Fibroblast of the conjunctiva (primary cell): ENCODE measurements around the gene CHP2.
"Not testable (repeated sequence)": the region's sequence is repeated elsewhere in the genome, so short reads cannot be mapped to it uniquely, and the experiment has no call there.

Experiments used
- DNase-seq: peaks from one replicate; pipeline ENCODE4 v3.0.0-alpha.2; 2010; ENCODE audit warnings: low read depth

Gene CHP2

GRCh38 chr16:23748630-23749029, 6.2 kb upstream of the CHP2 start:
- DNase-seq, result no peak

- not testable (repeated sequence) for DNase-seq
Measured at GRCh38 chr16:23751053-23751452, 3.8 kb upstream of the CHP2 start.

- DNase-seq, result no peak
Measured at GRCh38 chr16:23753908-23754593, 775 bp upstream of the CHP2 start.

GRCh38 chr16:23755484-23755809, 621 bp downstream of the CHP2 start:
- DNase-seq, result no peak

GRCh38 chr16:23757116-23757515, 2.3 kb downstream of the CHP2 start:
- no peak for DNase-seq

DNA sequence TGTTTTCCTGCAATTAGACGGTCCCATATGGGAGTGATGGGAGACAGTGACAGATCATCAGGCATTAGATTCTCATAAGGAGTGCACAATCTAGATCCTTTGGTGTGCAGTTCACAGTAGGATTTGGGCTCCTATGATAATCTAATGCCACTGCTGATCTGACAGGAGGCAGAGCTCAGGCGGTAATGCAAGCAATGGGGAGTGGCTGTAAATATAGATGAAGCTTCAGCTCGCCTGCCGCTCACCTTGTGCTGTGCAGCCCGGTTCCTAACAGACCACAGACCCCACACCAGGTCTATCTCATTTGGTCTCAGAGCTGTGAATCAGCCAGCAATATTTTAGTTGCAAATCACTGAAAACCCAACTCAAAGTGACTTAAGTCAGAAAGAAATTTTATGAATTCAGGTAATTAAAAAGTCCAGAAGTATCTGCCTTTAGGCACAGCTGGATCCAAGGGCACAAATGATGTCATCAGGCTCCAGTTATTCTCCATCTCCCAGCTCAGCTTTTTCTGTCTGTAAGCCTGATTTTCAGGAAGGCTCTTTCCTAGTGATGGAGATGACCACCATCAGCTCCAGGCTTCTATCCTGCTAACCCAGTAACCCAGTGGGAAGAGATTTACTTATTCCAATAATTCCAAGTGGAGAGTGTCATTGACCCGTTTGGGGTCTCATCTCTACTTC, 3.3 kb downstream of the CHP2 start:
- no peak for DNase-seq

DNA sequence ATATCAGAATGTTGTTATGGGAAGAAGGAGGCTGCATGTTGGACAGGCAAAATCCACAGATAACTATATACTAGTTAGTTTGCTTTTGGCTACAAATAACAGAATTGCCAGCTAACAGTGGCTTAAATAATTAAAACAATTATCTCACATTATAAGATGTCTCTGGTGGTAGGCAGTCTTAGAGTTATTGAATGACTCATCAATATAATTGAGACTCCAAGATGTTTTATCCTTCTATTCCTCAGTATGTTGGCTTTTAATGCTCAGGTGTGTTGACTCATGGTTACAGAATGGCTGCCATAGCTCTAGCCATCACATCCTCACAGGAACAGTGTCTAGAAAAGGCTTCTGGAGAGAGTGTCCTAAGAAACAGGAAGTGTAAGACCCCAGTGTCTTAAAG, 11.1 kb downstream of the CHP2 start:
- DNase-seq, result no peak

- no peak for DNase-seq
Measured at GRCh38 chr16:23768581-23768980, 13.8 kb downstream of the CHP2 start.

DNA sequence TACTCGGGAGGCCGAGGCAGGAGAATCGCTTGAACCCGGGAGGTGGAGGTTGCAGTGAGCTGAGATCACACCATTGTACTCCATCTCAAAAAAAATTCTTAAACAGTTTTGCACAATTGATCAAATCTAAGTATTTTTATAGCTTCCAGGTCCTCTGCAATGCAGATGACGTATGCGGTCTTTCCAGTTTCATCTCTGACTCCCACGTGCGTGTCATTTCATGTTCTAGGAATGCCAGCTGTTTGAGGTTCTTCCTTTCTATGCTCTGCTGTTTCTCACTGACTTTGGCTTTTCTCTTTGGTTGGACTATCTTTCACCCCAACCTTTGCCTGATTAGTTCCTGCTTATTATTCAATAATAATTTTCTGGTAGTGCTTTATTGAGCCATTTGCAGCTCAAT, 16.2 kb downstream of the CHP2 start:
- DNase-seq, result no peak

- no peak for DNase-seq
Measured at GRCh38 chr16:23771642-23772041, 16.8 kb downstream of the CHP2 start.

- no peak for DNase-seq
Measured at GRCh38 chr16:23773339-23773738, 18.5 kb downstream of the CHP2 start.

GRCh38 chr16:23781176-23781575, 26.4 kb downstream of the CHP2 start:
- DNase-seq, result no peak

DNA sequence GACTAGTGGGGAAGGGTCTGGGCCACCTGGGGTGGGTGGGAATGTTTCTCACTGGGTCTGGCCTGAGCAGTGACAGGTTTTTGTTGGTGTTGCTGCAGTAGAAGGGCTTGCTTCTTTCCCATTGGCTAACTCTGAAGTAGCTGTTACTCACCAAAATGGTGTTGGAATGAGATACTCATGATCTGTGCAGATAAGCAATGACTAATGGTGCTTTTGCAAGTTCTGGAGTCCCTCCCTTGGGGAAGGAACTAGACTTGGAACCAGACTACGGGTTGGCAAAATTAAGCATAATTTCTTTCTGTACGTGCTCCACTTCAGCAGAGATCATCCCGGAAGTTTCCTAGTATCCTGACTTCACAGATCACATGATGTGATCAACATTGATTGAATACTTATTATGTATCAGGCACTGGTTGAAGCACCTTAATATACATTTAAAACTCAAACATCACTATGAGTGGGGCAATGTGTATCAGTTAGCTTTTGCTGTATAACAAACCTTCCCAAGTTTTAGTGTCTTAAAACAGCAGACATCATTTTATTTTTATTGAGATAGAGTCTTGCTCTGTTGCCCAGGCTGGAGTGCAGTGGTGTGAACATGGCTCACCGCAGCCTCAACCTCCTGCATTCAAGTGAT, 30.1 kb downstream of the CHP2 start:
- no peak for DNase-seq

DNA sequence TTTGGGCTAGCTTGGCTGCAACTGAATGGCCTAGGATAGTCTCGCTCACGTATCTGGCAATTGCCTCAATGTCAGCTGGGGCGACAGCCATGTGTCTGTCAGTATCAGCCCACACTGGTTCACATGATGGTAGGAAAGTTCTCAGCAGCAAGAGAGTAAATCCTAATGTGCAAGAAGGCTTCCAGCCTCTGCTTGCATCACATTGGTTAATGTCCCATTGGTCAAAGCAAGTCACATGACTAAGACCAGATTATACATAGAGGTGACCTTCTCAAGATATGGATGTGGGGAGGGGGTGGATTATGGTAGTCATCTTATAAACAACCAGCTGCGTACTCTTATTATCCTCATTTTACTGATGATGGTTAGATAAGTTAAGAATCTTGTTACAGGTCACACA, 31.0 kb downstream of the CHP2 start:
- DNase-seq, result no peak

DNA sequence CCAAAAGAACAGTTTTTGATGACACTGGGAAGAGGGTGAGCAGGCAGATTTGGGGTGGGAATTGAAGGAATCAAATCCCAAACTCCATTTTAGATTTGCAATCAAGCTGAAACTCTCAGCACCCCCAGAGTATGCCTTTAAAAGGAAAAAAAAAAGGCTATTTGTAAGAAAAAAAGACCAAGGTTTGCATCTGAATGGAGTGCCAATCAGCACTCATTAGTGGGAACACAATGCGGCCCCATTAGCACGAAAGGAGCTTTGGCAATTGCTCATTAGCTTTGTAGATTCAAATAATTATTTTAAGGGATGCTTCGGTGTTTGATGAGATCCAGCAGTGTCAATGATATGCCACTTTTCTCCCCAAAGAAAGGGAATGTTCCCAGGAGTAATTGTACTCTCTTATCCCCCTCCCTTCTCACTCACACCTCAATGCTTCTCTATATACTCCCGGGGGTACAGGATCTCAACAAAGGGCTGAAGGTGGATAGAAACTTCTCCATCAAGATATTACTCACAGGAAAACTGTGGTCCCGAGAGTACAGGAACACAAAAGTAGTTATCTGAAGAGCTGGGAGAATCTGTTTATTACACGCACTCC, 32.2 kb downstream of the CHP2 start:
- no peak for DNase-seq

DNA sequence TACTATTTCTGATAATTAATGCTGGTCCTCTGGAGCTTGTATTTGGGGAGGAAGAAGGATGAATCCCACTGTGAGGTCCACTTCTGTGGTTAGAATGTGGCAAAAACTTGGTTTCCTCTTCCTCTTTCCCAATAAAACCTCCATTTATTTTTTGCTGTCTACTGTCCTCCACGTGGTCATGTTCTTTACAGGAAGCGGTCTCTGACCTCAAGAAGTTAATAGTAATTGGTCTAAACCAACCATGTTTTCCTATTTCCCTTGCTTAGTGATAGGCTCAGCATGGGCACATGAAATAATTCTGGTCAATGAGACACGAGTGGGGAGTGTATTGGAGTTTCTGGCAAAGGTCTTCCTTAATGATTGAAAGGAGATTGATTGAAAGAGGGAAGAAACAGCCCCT, 33.9 kb downstream of the CHP2 start:
- DNase-seq, result no peak

DNA sequence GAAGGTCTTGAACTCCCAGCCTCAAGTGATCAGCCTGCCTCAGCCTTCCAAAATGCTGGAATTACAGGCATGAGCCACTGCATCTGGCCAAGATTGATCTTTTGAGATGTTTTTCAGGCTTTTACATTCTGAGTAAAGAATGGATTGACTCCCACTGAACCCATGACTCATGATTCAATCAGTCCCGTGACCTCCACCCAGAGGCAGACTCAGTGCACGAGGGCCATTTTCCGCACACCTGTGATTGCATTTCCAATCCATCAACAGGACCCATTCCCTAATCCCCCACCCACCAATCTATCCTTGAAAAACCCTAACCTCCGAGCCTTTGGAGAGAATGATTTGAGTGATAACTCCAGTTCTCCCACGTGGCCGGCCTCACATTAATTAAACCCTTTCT, 40.6 kb downstream of the CHP2 start:
- no peak for DNase-seq

GRCh38 chr16:23796941-23797340, 42.1 kb downstream of the CHP2 start:
- DNase-seq, result no peak

GRCh38 chr16:23801378-23801777, 46.6 kb downstream of the CHP2 start:
- DNase-seq, result peak; percentile 35

GRCh38 chr16:23802776-23803175, 48.0 kb downstream of the CHP2 start:
- DNase-seq, result no peak

DNA sequence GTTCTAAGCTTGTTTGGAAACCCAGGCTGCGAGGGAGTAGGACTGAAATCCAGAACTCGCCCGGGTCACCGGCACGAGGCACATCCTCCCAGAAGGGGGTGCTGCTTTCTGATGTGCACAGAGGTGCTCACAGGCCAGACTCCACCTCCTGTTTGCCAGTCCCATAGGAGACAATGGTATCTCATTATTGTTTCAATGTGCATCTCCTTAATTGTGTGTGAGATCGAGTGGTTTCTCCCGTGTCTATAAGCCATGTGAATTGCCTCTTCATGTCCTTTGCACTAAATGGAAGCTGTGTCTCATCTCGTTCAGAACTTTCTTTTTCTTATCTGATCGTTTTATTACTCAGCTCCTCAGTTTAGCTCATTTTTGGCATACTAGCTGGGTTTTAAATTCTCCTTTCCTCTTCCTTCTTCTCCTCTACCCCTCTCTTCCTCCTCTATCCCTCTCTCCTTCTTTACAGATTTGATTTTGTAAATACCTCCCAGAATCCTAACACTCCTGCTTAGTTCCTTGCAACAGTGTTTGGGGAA, 48.8 kb downstream of the CHP2 start:
- no peak for DNase-seq

DNA sequence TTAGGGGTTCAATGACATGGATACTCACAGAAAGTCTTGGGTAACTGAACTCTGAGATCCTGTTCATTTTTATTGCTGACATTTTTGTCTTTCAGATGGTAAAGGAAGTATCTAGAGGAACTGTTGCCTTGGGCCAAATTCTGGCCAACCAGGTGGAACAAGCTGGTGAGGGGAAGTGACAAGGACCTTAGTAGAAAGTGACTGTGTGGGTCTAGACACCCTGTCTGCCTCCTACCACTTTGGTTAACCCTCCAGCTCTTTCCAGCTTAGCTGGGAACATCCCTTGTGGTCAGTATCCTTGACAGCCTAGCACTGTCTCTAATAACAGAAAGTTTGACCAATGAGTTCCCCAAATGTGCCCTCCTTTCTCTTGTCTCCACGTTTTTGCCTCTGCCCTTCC, 52.2 kb downstream of the CHP2 start:
- DNase-seq, result no peak
